ENCODE data around the gene STARD13.

STARD13 gene

GRCh38 chr13:33083054-33083453 is 202.5 kb downstream of the STARD13 start:
- no peak for DNase-seq (ENCODE audit: low read depth in 2 of 2)

GRCh38 chr13:33081666-33082065 is 203.9 kb downstream of the STARD13 start:
- no peak for DNase-seq (ENCODE audit: low read depth in 2 of 2)

- DNase-seq (ENCODE audit: low read depth in 2 of 2): no peak
These were observed 204.5 kb downstream of the STARD13 start for GRCh38 chr13:33080972-33081590.

GRCh38 chr13:33079960-33080359 is 205.6 kb downstream of the STARD13 start:
- DNase-seq (ENCODE audit: low read depth in 2 of 2): no peak

GRCh38 chr13:33078263-33078662 is 207.3 kb downstream of the STARD13 start:
- no peak for DNase-seq (ENCODE audit: low read depth in 2 of 2)

- no peak for DNase-seq (ENCODE audit: low read depth in 2 of 2)
These were observed 209.3 kb downstream of the STARD13 start for GRCh38 chr13:33076001-33076992.

GRCh38 chr13:33073338-33073737 is 212.2 kb downstream of the STARD13 start:
- DNase-seq (ENCODE audit: low read depth in 2 of 2): no peak

GRCh38 chr13:33072759-33073158 is 212.8 kb downstream of the STARD13 start:
- no peak for DNase-seq (ENCODE audit: low read depth in 2 of 2)

- no peak for DNase-seq (ENCODE audit: low read depth in 2 of 2)
These were observed 213.3 kb downstream of the STARD13 start for GRCh38 chr13:33072282-33072681.

- no peak for DNase-seq (ENCODE audit: low read depth in 2 of 2)
These were observed 214.8 kb downstream of the STARD13 start for GRCh38 chr13:33070713-33071112.

GRCh38 chr13:33069365-33069764 is 216.2 kb downstream of the STARD13 start:
- no peak for DNase-seq (ENCODE audit: low read depth in 2 of 2)

GRCh38 chr13:33066329-33066728 is 219.2 kb downstream of the STARD13 start:
- no peak for DNase-seq (ENCODE audit: low read depth in 2 of 2)

GRCh38 chr13:33060815-33061214 is 224.7 kb downstream of the STARD13 start:
- DNase-seq (ENCODE audit: low read depth in 2 of 2): no peak

GRCh38 chr13:33058776-33059327 is 226.7 kb downstream of the STARD13 start:
- DNase-seq (ENCODE audit: low read depth in 2 of 2): no peak

- DNase-seq (ENCODE audit: low read depth in 2 of 2): no peak
These were observed 228.4 kb downstream of the STARD13 start for GRCh38 chr13:33057019-33057780.

GRCh38 chr13:33053397-33054066 is 232.0 kb downstream of the STARD13 start:
- no peak for DNase-seq (ENCODE audit: low read depth in 2 of 2)
